Activated T-cell treated with anti-CD3 and anti-CD28 coated beads for 24 hours (primary cell): ENCODE results near the gene ZNF766.
A peak's percentile ranks its signal among the peaks of the same experiment; 100 is the strongest.
"Not testable (repeated sequence)": the region's sequence is repeated elsewhere in the genome, so short reads cannot be mapped to it uniquely, and the experiment has no call there.

ENCODE experiments used
- DNase-seq: peaks from one replicate; pipeline ENCODE4 v3.0.0-alpha.2; 2020; ENCODE audit warnings: low read depth

Gene ZNF766

GRCh38 chr19:52269338-52270261, at the start of gene ZNF766:
ZNF766 (plus strand) TSS chr19:52269587; CDS start chr19:52269614, 27 bp downstream.
- peak; percentile 98 for DNase-seq

GRCh38 chr19:52219611-52220010, 49.8 kb upstream of the ZNF766 start:
- DNase-seq: no peak

- no peak for DNase-seq
Measured at GRCh38 chr19:52221031-52221430, 48.4 kb upstream of the ZNF766 start.

- no peak for DNase-seq
Measured at GRCh38 chr19:52221831-52222375, 47.5 kb upstream of the ZNF766 start.

GRCh38 chr19:52224211-52224610, 45.2 kb upstream of the ZNF766 start:
- DNase-seq: no peak

- DNase-seq: no peak
Measured at GRCh38 chr19:52226652-52227051, 42.7 kb upstream of the ZNF766 start.

GRCh38 chr19:52227196-52227940, 42.0 kb upstream of the ZNF766 start:
- DNase-seq: no peak

- no peak for DNase-seq
Measured at GRCh38 chr19:52227980-52228379, 41.4 kb upstream of the ZNF766 start.

- no peak for DNase-seq
Measured at GRCh38 chr19:52229524-52229923, 39.9 kb upstream of the ZNF766 start.

- no peak for DNase-seq
Measured at GRCh38 chr19:52230685-52231084, 38.7 kb upstream of the ZNF766 start.

GRCh38 chr19:52231154-52231910, 38.1 kb upstream of the ZNF766 start:
- DNase-seq: no peak

- DNase-seq: no peak
Measured at GRCh38 chr19:52234406-52234805, 35.0 kb upstream of the ZNF766 start.

- DNase-seq: no peak
Measured at GRCh38 chr19:52237197-52237596, 32.2 kb upstream of the ZNF766 start.

- peak; percentile 44 for DNase-seq
Measured at GRCh38 chr19:52237771-52238400, 31.5 kb upstream of the ZNF766 start.

- no peak for DNase-seq
Measured at GRCh38 chr19:52244021-52244420, 25.4 kb upstream of the ZNF766 start.

GRCh38 chr19:52248241-52248640, 21.1 kb upstream of the ZNF766 start:
- peak; percentile 43 for DNase-seq

- no peak for DNase-seq
Measured at GRCh38 chr19:52258426-52258825, 11.0 kb upstream of the ZNF766 start.

GRCh38 chr19:52265556-52265955, 3.8 kb upstream of the ZNF766 start:
- DNase-seq: not testable (repeated sequence)

- DNase-seq: no peak
Measured at GRCh38 chr19:52270266-52270885, 989 bp downstream of the ZNF766 start.

GRCh38 chr19:52273301-52273700, 3.9 kb downstream of the ZNF766 start:
- DNase-seq: no peak

- DNase-seq: no peak
Measured at GRCh38 chr19:52274191-52274590, 4.8 kb downstream of the ZNF766 start.
